GOT3 (cell line): ENCODE results near the gene TESMIN.

Source experiments
- DNase-seq: peaks from one replicate; lab custom pipeline; 2025; ENCODE audit warnings: mixed read lengths; lab: John Stamatoyannopoulos, UW

Gene TESMIN

GRCh38 chr11:68751331-68751856, at the start of gene TESMIN:
TESMIN (minus strand) TSS chr11:68751520; CDS start chr11:68750660, 860 bp downstream.
- DNase-seq, result no peak

GRCh38 chr11:68798221-68798813, 47.0 kb upstream of the TESMIN start:
- no peak for DNase-seq

- DNase-seq, result no peak
These were observed 45.5 kb upstream of the TESMIN start for GRCh38 chr11:68796801-68797200.

GRCh38 chr11:68792400-68792966, 41.2 kb upstream of the TESMIN start:
- no peak for DNase-seq

GRCh38 chr11:68784653-68785052, 33.3 kb upstream of the TESMIN start:
- DNase-seq, result no peak

- DNase-seq, result no peak
These were observed 32.0 kb upstream of the TESMIN start for GRCh38 chr11:68783216-68783821.

- DNase-seq, result no peak
These were observed 31.4 kb upstream of the TESMIN start for GRCh38 chr11:68782711-68783110.

GRCh38 chr11:68780829-68781228, 29.5 kb upstream of the TESMIN start:
- no peak for DNase-seq

GRCh38 chr11:68778205-68778604, 26.9 kb upstream of the TESMIN start:
- DNase-seq, result no peak

GRCh38 chr11:68776442-68777235, 25.3 kb upstream of the TESMIN start:
- no peak for DNase-seq

GRCh38 chr11:68775951-68776388, 24.6 kb upstream of the TESMIN start:
- DNase-seq, result no peak

- no peak for DNase-seq
These were observed 22.9 kb upstream of the TESMIN start for GRCh38 chr11:68774194-68774585.

GRCh38 chr11:68773521-68774193, 22.3 kb upstream of the TESMIN start:
- no peak for DNase-seq

- DNase-seq, result no peak
These were observed 21.6 kb upstream of the TESMIN start for GRCh38 chr11:68772936-68773335.

- DNase-seq, result no peak
These were observed 19.5 kb upstream of the TESMIN start for GRCh38 chr11:68770781-68771180.

- DNase-seq, result no peak
These were observed 16.4 kb upstream of the TESMIN start for GRCh38 chr11:68767672-68768071.

GRCh38 chr11:68766786-68767185, 15.5 kb upstream of the TESMIN start:
- DNase-seq, result no peak

GRCh38 chr11:68764746-68765145, 13.4 kb upstream of the TESMIN start:
- DNase-seq, result no peak

- DNase-seq, result no peak
These were observed 12.8 kb upstream of the TESMIN start for GRCh38 chr11:68763926-68764657.

GRCh38 chr11:68763181-68763721, 11.9 kb upstream of the TESMIN start:
- DNase-seq, result no peak

- DNase-seq, result no peak
These were observed 11.2 kb upstream of the TESMIN start for GRCh38 chr11:68762481-68762880.
